ENCODE data around the gene LY6G6C.
"Not testable (repeated sequence)": the region's sequence is repeated elsewhere in the genome, so short reads cannot be mapped to it uniquely, and the experiment has no call there.

LY6G6C gene

GRCh38 chr6:31709157-31709556 is 12.4 kb downstream of the LY6G6C start:
- H3K4me1 ChIP-seq (ENCODE audit: control insufficient read depth, insufficient read depth, low read length), result not testable (repeated sequence)
- CTCF ChIA-PET, result interaction anchor here (0.6 kb wide), 1 partner anchor 53 kb away, joined by 3 read pairs; no protein-coding TSS in a partner anchor
- POLR2A ChIA-PET, result interaction anchor here (0.6 to 1.0 kb wide), 2 partner anchors 27 to 309 kb away, joined by 4 read pairs; partner anchors contain the start of gene CLIC1

GRCh38 chr6:31708224-31708623 is 13.3 kb downstream of the LY6G6C start:
- Histone ChIP-seq H3K9me3 (ENCODE audit: control insufficient read depth, insufficient read depth, low read depth, low read length) (no peaks in the 10 kb centered on the region), H3K27ac (ENCODE audit: extremely low read depth, low read depth, low read length) (no peak overlapping the region), H3K4me3 (ENCODE audit: low read depth, low read length) (no peak overlapping the region), H3K36me3 (ENCODE audit: control insufficient read depth in 2 of 2, insufficient read depth in 1 of 2, low read length in 2 of 2) (no peaks in the 10 kb centered on the region), H3K4me1 (ENCODE audit: control insufficient read depth, insufficient read depth, low read length) (no peaks in the 10 kb centered on the region)
- no peak for TF ChIP-seq ZBTB20 (tag by site-specific recombination; IDR thresholded peaks at IDR 0.05)
- TF ChIP-seq ZNF121 (tag by site-specific recombination; IDR thresholded peaks at IDR 0.05), result peak; percentile 88
- no peak for TF ChIP-seq ZNF670 (tag by site-specific recombination; IDR thresholded peaks at IDR 0.05; ENCODE audit: low read depth)
- no peak for TF ChIP-seq ZNF214 (tag by site-specific recombination; IDR thresholded peaks at IDR 0.05; ENCODE audit: borderline replicate concordance)
- TF ChIP-seq ZNF645 (tag by site-specific recombination; IDR thresholded peaks at IDR 0.05), result no peak
- no peak for TF ChIP-seq KLF10 (tag by site-specific recombination; IDR thresholded peaks at IDR 0.05)
- no peak for TF ChIP-seq ZNF133 (tag by site-specific recombination; IDR thresholded peaks at IDR 0.05)
- no peak for TF ChIP-seq ZSCAN18 (tag by site-specific recombination; IDR thresholded peaks at IDR 0.05)
- POLR2A ChIA-PET, result interaction anchor here (1.6 kb wide), 1 partner anchor 28 kb away, joined by 3 read pairs; the partner anchor contains the start of gene CLIC1
- CTCF ChIA-PET, result interaction anchor here (0.6 kb wide), 2 partner anchors 14 to 52 kb away, joined by 3 read pairs; no protein-coding TSS in a partner anchor

More at GRCh38 chr6:31709157-31709556, 12.4 kb downstream of the LY6G6C start:
- not testable (repeated sequence) for H3K27ac ChIP-seq (ENCODE audit: extremely low read depth, low read depth, low read length); H3K9me3 ChIP-seq (ENCODE audit: control insufficient read depth, insufficient read depth, low read depth, low read length); H3K4me3 ChIP-seq (ENCODE audit: low read depth, low read length); H3K36me3 ChIP-seq (ENCODE audit: control insufficient read depth in 2 of 2, insufficient read depth in 1 of 2, low read length in 2 of 2)
- 0 out of 2 replicates have a peak, but pooled peaks have one; percentile 34 for TF ChIP-seq ZNF362 (tag by site-specific recombination; IDR thresholded peaks at IDR 0.05)

- CTCF ChIA-PET, result no interaction called here
- Histone ChIP-seq H3K4me1 (ENCODE audit: control insufficient read depth, insufficient read depth, low read length) (no peaks in the 10 kb centered on the region), H3K36me3 (ENCODE audit: control insufficient read depth in 2 of 2, insufficient read depth in 1 of 2, low read length in 2 of 2) (no peaks in the 10 kb centered on the region), H3K4me3 (ENCODE audit: low read depth, low read length) (no peak overlapping the region), H3K27ac (ENCODE audit: extremely low read depth, low read depth, low read length) (no peak overlapping the region), H3K9me3 (ENCODE audit: control insufficient read depth, insufficient read depth, low read depth, low read length) (no peaks in the 10 kb centered on the region)
- POLR2A ChIA-PET, result interaction anchor here (1.6 kb wide), 1 partner anchor 28 kb away, joined by 3 read pairs; the partner anchor contains the start of gene CLIC1
- no peak for TF ChIP-seq YY2 (tag by site-specific recombination; IDR thresholded peaks at IDR 0.05)
- TF ChIP-seq WT1 (tag by site-specific recombination; IDR thresholded peaks at IDR 0.05), result no peak
- no peak for TF ChIP-seq ZNF530 (tag by site-specific recombination; IDR thresholded peaks at IDR 0.05; ENCODE audit: low read depth)
Measured at GRCh38 chr6:31707701-31708100, 13.8 kb downstream of the LY6G6C start.

GRCh38 chr6:31706599-31706998 is 14.9 kb downstream of the LY6G6C start, which contains the start of gene LY6G6F:
Gene LY6G6F, plus strand, starts transcription at chr6:31706866. Its CDS starts 41 bp downstream, at chr6:31706907.
- TF ChIP-seq ZNF16 (tag by site-specific recombination; IDR thresholded peaks at IDR 0.05; ENCODE audit: low read depth), result no peak
- no peak for TF ChIP-seq ZNF555 (tag by site-specific recombination; conservative IDR thresholded peaks at IDR 0.05)
- no peak for TF ChIP-seq ZNF2 (tag by site-specific recombination; IDR thresholded peaks at IDR 0.05)
- no peak for TF ChIP-seq ZNF175 (tag by site-specific recombination; IDR thresholded peaks at IDR 0.05)
- no peak for TF ChIP-seq ZBTB48 (tag by site-specific recombination; IDR thresholded peaks at IDR 0.05)
- no peak for TF ChIP-seq WT1 (tag by site-specific recombination; IDR thresholded peaks at IDR 0.05)
- no peak for TF ChIP-seq ZNF677 (tag by site-specific recombination; IDR thresholded peaks at IDR 0.05)
- no peaks in the 10 kb centered on the region for H3K4me1 ChIP-seq (ENCODE audit: control insufficient read depth, insufficient read depth, low read length)
- ChIA-PET CTCF (interaction anchor here (0.7 to 1.2 kb wide), 2 partner anchors 63 to 246 kb away, joined by 3 to 4 read pairs; no protein-coding TSS in a partner anchor), POLR2A (interaction anchor here (0.6 to 1.6 kb wide), 5 partner anchors 22 to 121 kb away, joined by 3 to 6 read pairs (median 5); partner anchors contain the start of genes CLIC1, DDAH2 and HSPA1B)
- H3K9me3 ChIP-seq (ENCODE audit: control insufficient read depth, insufficient read depth, low read depth, low read length), result no peaks in the 10 kb centered on the region
- H3K36me3 ChIP-seq (ENCODE audit: control insufficient read depth in 2 of 2, insufficient read depth in 1 of 2, low read length in 2 of 2), result no peaks in the 10 kb centered on the region
- H3K27ac ChIP-seq (ENCODE audit: extremely low read depth, low read depth, low read length), result no peak within 1 kb of the TSS
- no peak within 1 kb of the TSS for H3K4me3 ChIP-seq (ENCODE audit: low read depth, low read length)
